GM20000 (cell line): ENCODE results near the gene CFAP47.

ENCODE experiments used
- DNase-seq: peaks from one replicate; pipeline ENCODE4 v3.0.0; 2012; ENCODE audit warnings: low spot score
- TF ChIP-seq, protein P1 (sequence below): IDR thresholded peaks from 2 replicates; pipeline ENCODE4 v1.5.1; 2012; ENCODE audit warnings: mild to moderate bottlenecking, control low read depth; ENCODE audit errors: extremely low read depth, missing control alignments

Gene CFAP47

GRCh38 chrX:36431819-36432218 lies 512.3 kb downstream of the CFAP47 start:
- DNase-seq: no peak
- TF ChIP-seq, protein P1, sequence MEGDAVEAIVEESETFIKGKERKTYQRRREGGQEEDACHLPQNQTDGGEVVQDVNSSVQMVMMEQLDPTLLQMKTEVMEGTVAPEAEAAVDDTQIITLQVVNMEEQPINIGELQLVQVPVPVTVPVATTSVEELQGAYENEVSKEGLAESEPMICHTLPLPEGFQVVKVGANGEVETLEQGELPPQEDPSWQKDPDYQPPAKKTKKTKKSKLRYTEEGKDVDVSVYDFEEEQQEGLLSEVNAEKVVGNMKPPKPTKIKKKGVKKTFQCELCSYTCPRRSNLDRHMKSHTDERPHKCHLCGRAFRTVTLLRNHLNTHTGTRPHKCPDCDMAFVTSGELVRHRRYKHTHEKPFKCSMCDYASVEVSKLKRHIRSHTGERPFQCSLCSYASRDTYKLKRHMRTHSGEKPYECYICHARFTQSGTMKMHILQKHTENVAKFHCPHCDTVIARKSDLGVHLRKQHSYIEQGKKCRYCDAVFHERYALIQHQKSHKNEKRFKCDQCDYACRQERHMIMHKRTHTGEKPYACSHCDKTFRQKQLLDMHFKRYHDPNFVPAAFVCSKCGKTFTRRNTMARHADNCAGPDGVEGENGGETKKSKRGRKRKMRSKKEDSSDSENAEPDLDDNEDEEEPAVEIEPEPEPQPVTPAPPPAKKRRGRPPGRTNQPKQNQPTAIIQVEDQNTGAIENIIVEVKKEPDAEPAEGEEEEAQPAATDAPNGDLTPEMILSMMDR: no peak

- DNase-seq: no peak
- TF ChIP-seq, protein P1: no peak
These were observed 515.0 kb downstream of the CFAP47 start for GRCh38 chrX:36434522-36434921.
